Lower leg skin (tissue), 4 donors: ENCODE results near the gene ZFP90. TPM values are rescaled to one million over a fixed set of nuclear protein-coding genes. Genes with fewer than 3 reads are reported as not detected.

Source experiments
- DNase-seq, 2 donors: peaks; one replicate each; pipeline ENCODE4 v3.0.0-alpha.2; 2019; ENCODE audit warnings: low spot score in 2 of 2
- H3K4me3 ChIP-seq: fragments of 200-600 bp; sonication (generic); 2 replicates; pipeline ENCODE4 v1.5.1; 2017; ENCODE audit warnings: mild to moderate bottlenecking, low read depth; ENCODE audit not compliant: poor library complexity, severe bottlenecking
- POLR2A ChIP-seq, 2 donors: fragments of 450-650 bp; IDR thresholded peaks; one replicate each; pipeline ENCODE4 v1.6.1; 2016 to 2017; ENCODE audit warnings: antibody characterized with exemption in 2 of 2, mild to moderate bottlenecking in 1 of 2, moderate library complexity in 1 of 2
- WGBS, 2 donors: methylation state at CpG; one replicate each; pipeline ENCODE4 v1.1.5; 2018; 5-methylcytosine and 5-hydroxymethylcytosine counted together
- intact Hi-C: fragments of 100-400 bp; cut with DNase I; formaldehyde crosslinking; loops from one replicate; pipeline ENCODE4 v1.15.0; 2023; ENCODE audit warnings: low total_unique reads
- total RNA-seq, 4 donors: library from RNA; depleted of rRNA; stranded (reverse); fragments of >200 nt; gene quantifications; one replicate each; pipeline ENCODE4 v1.1.0, GENCODE V29; 2016
- TF ChIP-seq, protein P1 (sequence below), 3 donors: fragments of 450-650 bp; IDR thresholded peaks; one replicate each; pipeline ENCODE4 v1.5.1; 2016; ENCODE audit warnings: antibody characterized with exemption in 3 of 3, mild to moderate bottlenecking in 3 of 3, moderate library complexity in 2 of 3

ZFP90 gene
- total RNA-seq, 4 donors from 2014 or later, result 14.5 to 32.6 (median 18.5) TPM

GRCh38 chr16:68510775-68511174 lies 28.3 kb upstream of the ZFP90 start:
- WGBS, 2 donors, result 97 to 99% methylated on average over 3 of the region's 3 CpGs
- no peak overlapping the region for H3K4me3 ChIP-seq
- no peak for DNase-seq
- TF ChIP-seq, protein P1, sequence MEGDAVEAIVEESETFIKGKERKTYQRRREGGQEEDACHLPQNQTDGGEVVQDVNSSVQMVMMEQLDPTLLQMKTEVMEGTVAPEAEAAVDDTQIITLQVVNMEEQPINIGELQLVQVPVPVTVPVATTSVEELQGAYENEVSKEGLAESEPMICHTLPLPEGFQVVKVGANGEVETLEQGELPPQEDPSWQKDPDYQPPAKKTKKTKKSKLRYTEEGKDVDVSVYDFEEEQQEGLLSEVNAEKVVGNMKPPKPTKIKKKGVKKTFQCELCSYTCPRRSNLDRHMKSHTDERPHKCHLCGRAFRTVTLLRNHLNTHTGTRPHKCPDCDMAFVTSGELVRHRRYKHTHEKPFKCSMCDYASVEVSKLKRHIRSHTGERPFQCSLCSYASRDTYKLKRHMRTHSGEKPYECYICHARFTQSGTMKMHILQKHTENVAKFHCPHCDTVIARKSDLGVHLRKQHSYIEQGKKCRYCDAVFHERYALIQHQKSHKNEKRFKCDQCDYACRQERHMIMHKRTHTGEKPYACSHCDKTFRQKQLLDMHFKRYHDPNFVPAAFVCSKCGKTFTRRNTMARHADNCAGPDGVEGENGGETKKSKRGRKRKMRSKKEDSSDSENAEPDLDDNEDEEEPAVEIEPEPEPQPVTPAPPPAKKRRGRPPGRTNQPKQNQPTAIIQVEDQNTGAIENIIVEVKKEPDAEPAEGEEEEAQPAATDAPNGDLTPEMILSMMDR (IDR thresholded peaks at IDR 0.05), result no peak
- no peak for TF ChIP-seq POLR2A (IDR thresholded peaks at IDR 0.05)
- intact Hi-C loops, result no loop called here

DNA sequence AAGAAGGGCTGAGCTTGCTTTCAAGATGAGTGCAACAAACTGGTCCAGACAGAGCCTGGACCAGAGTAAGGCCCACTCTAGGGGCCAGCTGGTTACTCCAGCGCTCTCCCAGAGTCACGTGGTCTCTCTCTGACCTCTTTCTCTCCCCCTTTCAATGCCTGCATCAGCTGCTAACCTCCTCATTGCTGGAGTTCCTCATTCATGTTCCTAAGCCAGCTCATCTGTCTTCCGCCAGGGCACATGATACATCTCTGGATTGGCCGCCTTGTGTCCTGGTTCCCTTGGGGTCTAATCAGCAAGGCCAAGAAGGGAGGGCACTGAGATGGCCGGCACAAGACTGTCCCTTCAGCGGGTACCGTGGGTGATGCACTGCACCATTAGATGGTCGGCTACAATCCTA lies 26.9 kb upstream of the ZFP90 start:
- DNase-seq, result no peak
- 61 to 69% methylated on average over 8 of the region's 8 CpGs for WGBS, 2 donors
- no peak for TF ChIP-seq POLR2A (IDR thresholded peaks at IDR 0.05)
- TF ChIP-seq, protein P1 (IDR thresholded peaks at IDR 0.05), result no peak
- intact Hi-C loops, result no loop called here
- no peak overlapping the region for H3K4me3 ChIP-seq

DNA sequence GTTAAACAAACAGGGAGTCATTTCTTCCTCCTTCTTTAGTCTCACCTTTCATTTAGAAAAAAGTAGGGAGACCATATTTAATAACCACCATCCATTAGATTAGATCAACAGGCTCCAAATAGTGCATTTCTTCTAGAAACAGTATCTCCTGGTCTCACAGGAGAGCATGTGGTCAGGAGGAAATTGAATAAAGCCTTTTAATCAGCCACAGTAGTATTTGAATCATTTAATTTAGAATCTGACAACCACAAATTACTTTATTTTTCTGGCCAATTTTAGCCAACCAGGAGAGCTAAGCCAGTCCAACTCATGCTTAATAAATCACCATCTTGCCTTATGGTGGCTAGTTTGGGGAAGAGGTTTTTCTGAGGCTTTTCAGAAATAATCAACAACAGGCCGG lies 26.3 kb upstream of the ZFP90 start:
- TF ChIP-seq, protein P1 (IDR thresholded peaks at IDR 0.05), result no peak
- TF ChIP-seq POLR2A (IDR thresholded peaks at IDR 0.05), result no peak
- no peak for DNase-seq
- H3K4me3 ChIP-seq, result no peak overlapping the region
- intact Hi-C loops, result no loop called here
- 86 to 94% methylated on average over 1 of the region's 1 CpG for WGBS, 2 donors

GRCh38 chr16:68514511-68514910 lies 24.6 kb upstream of the ZFP90 start:
- WGBS, 2 donors, result 68 to 89% methylated on average over 3 of the region's 3 CpGs
- intact Hi-C loops, result no loop called here
- no peak for DNase-seq
- TF ChIP-seq POLR2A (IDR thresholded peaks at IDR 0.05), result no peak
- TF ChIP-seq, protein P1 (IDR thresholded peaks at IDR 0.05), result no peak
- no peak overlapping the region for H3K4me3 ChIP-seq

GRCh38 chr16:68517606-68518166 lies 21.4 kb upstream of the ZFP90 start:
- TF ChIP-seq, protein P1 (IDR thresholded peaks at IDR 0.05), result no peak
- TF ChIP-seq POLR2A (IDR thresholded peaks at IDR 0.05), result no peak
- WGBS, 2 donors, result 70% methylated on average over 7 of the region's 7 CpGs
- no peak overlapping the region for H3K4me3 ChIP-seq
- intact Hi-C loops, result no loop called here
- no peak for DNase-seq

DNA sequence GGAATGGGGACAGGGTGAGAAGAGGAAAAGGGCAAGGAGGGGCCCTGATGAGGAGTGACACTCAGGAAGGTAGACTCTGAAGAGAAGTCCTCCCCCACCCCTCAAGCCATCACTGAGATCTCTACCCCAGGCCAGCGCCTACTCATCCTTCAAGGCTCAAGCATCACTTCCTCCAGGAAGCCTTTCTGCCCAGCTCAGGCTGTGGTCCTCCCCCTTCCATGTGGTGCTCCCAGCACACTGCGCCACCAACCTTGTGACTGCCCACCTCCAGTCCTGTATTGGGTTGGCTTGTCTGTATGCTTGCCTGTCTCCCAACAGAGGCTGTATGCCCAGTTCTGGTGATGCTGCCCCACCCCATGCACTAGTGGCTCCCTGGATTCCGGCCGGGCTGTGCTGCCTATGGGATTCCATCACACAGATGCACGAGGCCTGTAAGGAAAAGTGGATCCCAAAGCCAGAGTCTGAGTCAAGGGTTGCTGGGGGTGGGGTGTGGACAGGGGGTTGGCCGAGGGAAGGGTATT lies 19.8 kb upstream of the ZFP90 start:
- no peak overlapping the region for H3K4me3 ChIP-seq
- TF ChIP-seq, protein P1 (IDR thresholded peaks at IDR 0.05), result no peak
- no peak for TF ChIP-seq POLR2A (IDR thresholded peaks at IDR 0.05)
- intact Hi-C loops, result no loop called here
- WGBS, 2 donors, result 82 to 93% methylated on average over 6 of the region's 6 CpGs
- DNase-seq, result no peak
